ENCODE measurements around the gene ARG2.

Gene ARG2

DNA sequence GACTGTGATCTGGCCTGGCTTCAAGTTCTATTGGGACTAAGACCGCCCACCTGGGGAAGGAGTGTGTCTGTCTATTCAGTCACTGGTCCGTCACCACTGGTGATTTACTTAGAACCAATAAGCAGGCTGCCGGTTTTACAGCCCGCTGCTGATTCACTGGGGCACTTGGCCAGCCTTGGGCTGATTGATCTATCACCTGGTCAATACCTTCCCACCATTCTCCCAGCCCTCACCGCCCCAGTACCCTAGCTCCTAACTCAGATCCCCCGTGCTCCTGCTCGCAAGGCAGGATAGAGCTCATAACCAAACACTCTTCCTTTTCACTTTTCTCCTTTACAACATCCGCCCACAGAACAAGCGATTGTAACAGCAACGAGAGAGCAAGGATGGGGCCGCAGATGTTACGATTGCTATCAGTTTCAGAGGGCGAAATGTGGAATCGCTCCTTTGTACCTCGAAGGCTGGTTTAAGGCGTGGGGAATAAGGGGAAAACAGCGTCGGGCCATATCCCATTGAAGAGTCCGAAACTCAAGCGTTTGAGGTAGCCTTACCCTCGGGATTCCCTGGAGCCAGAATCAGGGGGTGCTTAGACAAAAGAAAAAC, 75.2 kb downstream of the ARG2 start:
- peak; percentile 86 for DNase-seq

- DNase-seq = peak; percentile 92
These were observed 75.8 kb downstream of the ARG2 start, which contains the start of gene RDH11 for GRCh38 chr14:67695394-67695949. Gene RDH11 (minus strand): TSS chr14:67695764. CDS start chr14:67695703, 61 bp downstream.

DNA sequence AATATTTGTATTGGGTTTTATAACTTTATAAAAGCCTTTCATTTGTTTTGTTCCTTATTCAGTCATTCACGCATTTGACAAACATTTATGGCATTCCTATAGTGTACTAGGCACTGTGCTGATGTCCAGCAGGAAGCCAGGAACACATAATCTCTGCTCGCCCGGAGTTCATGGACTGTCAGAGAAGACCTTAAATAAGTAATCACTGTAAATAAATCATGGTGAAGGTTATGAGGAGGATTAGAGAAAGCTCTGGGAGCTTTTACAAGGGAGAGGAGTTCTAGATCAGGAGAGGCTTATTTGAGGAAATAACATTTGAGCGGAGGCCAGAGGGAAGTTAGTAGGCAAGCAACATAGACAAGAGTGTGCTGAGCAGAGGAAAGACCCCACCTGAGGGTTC, 77.3 kb downstream of the ARG2 start:
- DNase-seq = no peak

DNA sequence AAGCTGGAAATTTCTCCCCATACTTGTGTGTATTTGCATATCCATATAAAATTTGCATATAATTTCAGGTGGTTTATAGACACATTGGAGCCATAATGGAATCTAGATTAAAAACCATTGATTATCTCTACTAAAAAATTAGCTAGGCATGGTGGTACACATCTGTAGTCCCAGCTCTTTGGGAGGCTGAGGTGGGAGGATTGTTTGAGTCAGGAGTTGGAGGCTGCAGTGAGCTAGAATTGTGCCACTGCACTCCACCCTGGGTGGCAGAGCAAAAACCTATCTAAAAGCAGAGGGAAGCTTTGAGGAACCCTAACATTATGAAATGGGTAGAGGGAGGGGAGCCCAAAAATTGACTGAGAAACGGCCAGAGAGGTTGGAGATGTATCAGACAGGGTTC, 78.5 kb downstream of the ARG2 start:
- no peak for DNase-seq
